HCT116 (cell line): Measurements from ENCODE around the gene EPYC. TPM values are rescaled to one million over a fixed set of nuclear protein-coding genes. Genes with fewer than 3 reads are reported as not detected.

Source experiments
- ATAC-seq: fragments of 200-7000 bp; cut with Tn5 transposase; 2 replicates; pipeline ENCODE4 v1.9.1; 2020; ENCODE audit warnings: mild to moderate bottlenecking, moderate library complexity
- BruUV-seq: library from RNA; stranded (reverse); fragments of 400-500 nt; replicated peaks from 2 replicates; lab custom pipeline; 2021; lab: Mats Ljungman, UMichigan
- CTCF ChIA-PET: fragments of 300-600 bp; sonication (Branson Sonifier 250); formaldehyde crosslinking; loops from one replicate; lab custom pipeline; 2021; ENCODE audit warnings: antibody characterized with exemption; lab: Charles Lee
- POLR2A ChIA-PET: fragments of 300-600, 350-600 bp; sonication (Branson Sonifier 250); formaldehyde crosslinking; loops from one replicate; lab custom pipeline; 2021; ENCODE audit warnings: antibody characterized with exemption; lab: Charles Lee
- RAD21 ChIA-PET, 2 experiments: fragments of 300-600 bp; sonication (Branson Sonifier 250); formaldehyde crosslinking; loops; one replicate each; lab custom pipeline; 2023; ENCODE audit warnings: low total read pairs in 2 of 2; ENCODE audit not compliant: uncharacterized antibody in 2 of 2, unreplicated experiment in 2 of 2, low non-redundant PET in 1 of 2; lab: Charles Lee
- DNase-seq: peaks from one replicate; pipeline ENCODE4 v3.0.0-alpha.2; 2010; ENCODE audit warnings: low read depth, low spot score
- H2AFZ ChIP-seq: fragments of 200-600 bp; shearing (Covaris generic), sonication (generic); 2 replicates; pipeline ENCODE4 v1.6.1; 2017; ENCODE audit warnings: low read depth, mixed run types, mixed read lengths, antibody characterized with exemption, low read length; ENCODE audit not compliant: poor library complexity, severe bottlenecking
- H3K27ac ChIP-seq: 2 replicates; pipeline ENCODE4 v1.5.1; 2012; ENCODE audit warnings: low read depth, low read length
- H3K27me3 ChIP-seq: fragments of 200-600 bp; sonication (generic); 2 replicates; pipeline ENCODE4 v1.6.1; 2016; ENCODE audit warnings: mixed run types, low read length, mixed read lengths; ENCODE audit not compliant: insufficient read depth
- H3K36me3 ChIP-seq, 2 experiments: fragments of 200-500 bp in 1 of 2; fragments of 200-600 bp in 1 of 2; sonication (Bioruptor generic) in 1 of 2; sonication (generic) in 1 of 2; 2 replicates each; pipeline versions ENCODE4 v1.5.1 to v1.6.1; 2014 to 2016; ENCODE audit warnings: low read length in 2 of 2, inconsistent platforms in 1 of 2, mixed read lengths in 1 of 2, mixed run types in 1 of 2; ENCODE audit not compliant: insufficient read depth in 2 of 2, control insufficient read depth in 1 of 2
- H3K4me1 ChIP-seq, 2 experiments: fragments of 200-600 bp in 1 of 2; sonication (generic) in 1 of 2; 2 replicates each; pipeline versions ENCODE4 v1.5.1 to v1.6.1; 2012 to 2017; ENCODE audit warnings: low read length in 2 of 2, inconsistent platforms in 1 of 2, mild to moderate bottlenecking in 1 of 2, mixed read lengths in 1 of 2, mixed run types in 1 of 2, moderate library complexity in 1 of 2; ENCODE audit not compliant: insufficient read depth in 2 of 2, control insufficient read depth in 1 of 2
- H3K4me2 ChIP-seq: fragments of 200-600 bp; sonication (generic); 2 replicates; pipeline ENCODE4 v1.6.1; 2017; ENCODE audit warnings: mixed run types, low read length, mixed read lengths
- H3K4me3 ChIP-seq, 2 experiments: fragments of 200-600 bp in 1 of 2; sonication (generic) in 1 of 2; replicated peaks in 1 of 2; 2 replicates each; pipeline ENCODE4 v1.5.1; 2011 to 2016; ENCODE audit warnings: low read length in 2 of 2, control low read depth in 1 of 2, low read depth in 1 of 2, mild to moderate bottlenecking in 1 of 2, mixed read lengths in 1 of 2, mixed run types in 1 of 2
- H3K79me2 ChIP-seq: fragments of 200-600 bp; sonication (generic); 2 replicates; pipeline ENCODE4 v1.6.1; 2017; ENCODE audit warnings: mild to moderate bottlenecking, mixed run types, low read length, moderate library complexity, mixed read lengths; ENCODE audit not compliant: insufficient read depth
- H3K9ac ChIP-seq: fragments of 200-600 bp; sonication (generic); 2 replicates; pipeline ENCODE4 v1.6.1; 2016; ENCODE audit warnings: low read length, mixed read lengths
- H3K9me2 ChIP-seq: fragments of 200-600 bp; sonication (generic), shearing (Covaris generic); 2 replicates; pipeline ENCODE4 v1.6.1; 2017; ENCODE audit warnings: mixed run types, mild to moderate bottlenecking, moderate library complexity; ENCODE audit not compliant: insufficient read depth
- H3K9me3 ChIP-seq, 2 experiments: fragments of 200-500 bp in 1 of 2; fragments of 200-600 bp in 1 of 2; sonication (Bioruptor generic) in 1 of 2; sonication (generic) in 1 of 2; 2 replicates each; pipeline ENCODE4 v1.6.1; 2014 to 2017; ENCODE audit warnings: low read length in 2 of 2, mixed read lengths in 2 of 2, inconsistent platforms in 1 of 2, low read depth in 1 of 2, mild to moderate bottlenecking in 1 of 2, mixed run types in 1 of 2, moderate library complexity in 1 of 2; ENCODE audit not compliant: control insufficient read depth in 1 of 2, insufficient read depth in 1 of 2
- H4K20me1 ChIP-seq: fragments of 200-600 bp; sonication (generic), shearing (Covaris generic); 2 replicates; pipeline ENCODE4 v1.6.1; 2017; ENCODE audit warnings: mixed run types, mild to moderate bottlenecking, moderate library complexity; ENCODE audit not compliant: insufficient read depth
- ATF3 ChIP-seq: IDR thresholded peaks from 2 replicates; pipeline ENCODE4 v1.6.1; 2012
- CBX3 ChIP-seq: IDR thresholded peaks from 2 replicates; pipeline ENCODE4 v1.6.1; 2012; ENCODE audit warnings: low read depth
- CEBPB ChIP-seq: IDR thresholded peaks from 2 replicates; pipeline ENCODE4 v1.6.1; 2012; ENCODE audit warnings: low read depth
- ELF1 ChIP-seq: IDR thresholded peaks from 2 replicates; pipeline ENCODE4 v1.6.1; 2012; ENCODE audit warnings: low read depth, borderline replicate concordance
- EZH2phosphoT487 ChIP-seq: fragments of 200-600 bp; IDR thresholded peaks from 2 replicates; pipeline ENCODE4 v1.6.1; 2018; ENCODE audit warnings: antibody characterized with exemption, borderline replicate concordance
- FOSL1 ChIP-seq: IDR thresholded peaks from 2 replicates; pipeline ENCODE4 v1.6.1; 2012; ENCODE audit warnings: low read depth
- POLR2A ChIP-seq: IDR thresholded peaks from 2 replicates; pipeline ENCODE4 v1.7.0; 2011; ENCODE audit warnings: borderline replicate concordance; ENCODE audit not compliant: insufficient read depth, insufficient read length; ENCODE audit errors: extremely low read depth
- POLR2AphosphoS5 ChIP-seq: IDR thresholded peaks from 2 replicates; pipeline ENCODE4 v1.6.1; 2011; ENCODE audit warnings: mild to moderate bottlenecking, low read depth, low read length, moderate library complexity
- RAD21 ChIP-seq: IDR thresholded peaks from 2 replicates; pipeline ENCODE4 v1.6.1; 2012; ENCODE audit warnings: low read depth, mild to moderate bottlenecking
- SIN3A ChIP-seq: IDR thresholded peaks from 2 replicates; pipeline ENCODE4 v1.6.1; 2012; ENCODE audit warnings: low read depth
- SP1 ChIP-seq: IDR thresholded peaks from 2 replicates; pipeline ENCODE4 v1.6.1; 2012; ENCODE audit warnings: low read depth
- SRF ChIP-seq: IDR thresholded peaks from 2 replicates; pipeline ENCODE4 v1.6.1; 2012; ENCODE audit warnings: low read depth
- TCF7L2 ChIP-seq: IDR thresholded peaks from 2 replicates; pipeline ENCODE4 v1.7.0; 2011; ENCODE audit warnings: borderline replicate concordance, inconsistent platforms; ENCODE audit not compliant: insufficient read depth, insufficient read length; ENCODE audit errors: extremely low read depth
- YY1 ChIP-seq: IDR thresholded peaks from 2 replicates; pipeline ENCODE4 v1.6.1; 2011; ENCODE audit warnings: low read length, low read depth, moderate library complexity, mild to moderate bottlenecking; ENCODE audit not compliant: insufficient replicate concordance; ENCODE audit errors: extremely low read depth
- ZBTB33 ChIP-seq: IDR thresholded peaks from 2 replicates; pipeline ENCODE4 v1.6.1; 2011; ENCODE audit warnings: mild to moderate bottlenecking, low read length, moderate library complexity; ENCODE audit not compliant: insufficient replicate concordance; ENCODE audit errors: extremely low read depth
- intact Hi-C: fragments of 100-400 bp; cut with micrococcal nuclease; formaldehyde crosslinking; loops from 2 replicates; pipeline ENCODE4 v1.10.0; 2022
- total RNA-seq: library from RNA; stranded (reverse); gene quantifications from one replicate; pipeline ENCODE4 v1.2.1, GENCODE V29; 2021; ENCODE audit not compliant: unreplicated experiment

Gene EPYC
- total RNA-seq, 1 experiment from 2014 or later: not detected

- Histone ChIP-seq H3K9me3 (no peaks in the 10 kb centered on the region), H3K9me2 (no peaks in the 10 kb centered on the region), H2AFZ (no peak overlapping the region), H3K36me3 (no peaks in the 10 kb centered on the region), H3K9ac (no peak overlapping the region), H3K4me3 (no peak overlapping the region), H3K4me2 (no peak overlapping the region), H3K27me3 (no peaks in the 10 kb centered on the region), H4K20me1 (no peaks in the 10 kb centered on the region), H3K4me1 (no peaks in the 10 kb centered on the region), H3K79me2 (no peaks in the 10 kb centered on the region), H3K27ac (no peak overlapping the region)
- no TSS peak for BruUV-seq
- TF ChIP-seq SIN3A (no peak), RAD21 (no peak), TCF7L2 (no peak), POLR2AphosphoS5 (no peak), CEBPB (no peak), POLR2A (no peak), SRF (no peak), SP1 (no peak), ZBTB33 (no peak), ATF3 (no peak), CBX3 (no peak), ELF1 (no peak), EZH2phosphoT487 (no peak), FOSL1 (no peak), YY1 (no peak)
- ATAC-seq: no peak
- CTCF ChIA-PET: interaction anchor here (0.6 to 3.2 kb wide), 7 partner anchors 11 to 408 kb away, joined by 3 to 37 read pairs (median 7); no protein-coding TSS in a partner anchor
- RAD21 ChIA-PET: no interaction called here
- intact Hi-C loops: no loop called here
- POLR2A ChIA-PET: interaction anchor here (1.2 kb wide), 1 partner anchor 13 kb away, joined by 4 read pairs; no protein-coding TSS in a partner anchor
- no peak for DNase-seq
These were observed 46.4 kb downstream of the EPYC start for GRCh38 chr12:90958347-90958746.
